HG02610 (cell line): ENCODE data around the gene NUDT9.
"Not testable (repeated sequence)": the region's sequence is repeated elsewhere in the genome, so short reads cannot be mapped to it uniquely, and the experiment has no call there.

Experiments used
- ATAC-seq: cut with Tn5 transposase; IDR thresholded peaks from one replicate; pipeline ENCODE4 v1.9.1; 2021; ENCODE audit warnings: mild to moderate bottlenecking, moderate library complexity; ENCODE audit not compliant: unreplicated experiment

Gene NUDT9, protein sequence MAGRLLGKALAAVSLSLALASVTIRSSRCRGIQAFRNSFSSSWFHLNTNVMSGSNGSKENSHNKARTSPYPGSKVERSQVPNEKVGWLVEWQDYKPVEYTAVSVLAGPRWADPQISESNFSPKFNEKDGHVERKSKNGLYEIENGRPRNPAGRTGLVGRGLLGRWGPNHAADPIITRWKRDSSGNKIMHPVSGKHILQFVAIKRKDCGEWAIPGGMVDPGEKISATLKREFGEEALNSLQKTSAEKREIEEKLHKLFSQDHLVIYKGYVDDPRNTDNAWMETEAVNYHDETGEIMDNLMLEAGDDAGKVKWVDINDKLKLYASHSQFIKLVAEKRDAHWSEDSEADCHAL

DNA sequence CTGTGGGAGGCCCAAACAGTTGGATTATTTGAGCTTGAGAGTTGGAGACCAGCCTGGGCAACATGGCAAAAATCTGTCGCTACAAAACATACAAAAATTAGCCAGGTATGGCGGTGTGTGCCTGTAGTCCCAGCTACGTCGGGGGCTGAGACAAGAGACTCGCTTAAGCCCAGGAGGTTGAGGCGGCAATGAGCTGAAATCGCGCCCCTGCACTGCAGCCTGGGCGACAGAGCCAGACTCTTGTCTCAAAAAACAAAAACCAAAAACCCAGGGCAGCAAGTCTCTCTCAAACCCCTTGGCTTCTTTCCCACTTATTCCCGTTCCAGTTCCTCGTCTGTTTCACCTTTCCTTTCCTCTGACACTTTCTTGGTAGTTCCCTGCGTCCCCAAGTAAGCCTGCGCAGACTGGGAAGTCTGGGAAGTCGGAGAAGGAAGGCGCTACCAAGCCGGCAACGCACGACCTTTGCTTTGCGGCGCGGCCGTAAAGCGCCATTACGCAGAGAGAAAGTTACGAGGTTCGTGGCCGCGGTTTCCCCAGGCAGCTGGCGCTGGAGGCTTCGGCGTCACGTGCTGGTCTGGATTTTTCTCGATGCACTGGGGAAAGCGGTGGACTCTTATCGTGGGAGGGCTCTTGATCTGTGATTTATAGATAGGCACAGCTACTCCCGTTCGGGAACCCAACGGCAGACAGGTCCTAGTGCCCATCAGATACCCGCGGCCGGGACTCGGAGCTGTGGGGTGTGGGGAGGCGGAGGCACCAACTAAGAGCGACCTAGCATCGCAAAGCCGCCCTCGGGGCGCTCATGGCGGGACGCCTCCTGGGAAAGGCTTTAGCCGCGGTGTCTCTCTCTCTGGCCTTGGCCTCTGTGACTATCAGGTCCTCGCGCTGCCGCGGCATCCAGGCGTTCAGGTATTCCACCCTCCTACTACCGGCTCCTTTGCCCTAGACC, at the start of gene NUDT9:
Gene NUDT9 (plus strand): TSS at position 470 of the 949 bp plus-strand sequence. CDS start 333 bp downstream, at position 803.
- peak; percentile 87 for ATAC-seq

DNA sequence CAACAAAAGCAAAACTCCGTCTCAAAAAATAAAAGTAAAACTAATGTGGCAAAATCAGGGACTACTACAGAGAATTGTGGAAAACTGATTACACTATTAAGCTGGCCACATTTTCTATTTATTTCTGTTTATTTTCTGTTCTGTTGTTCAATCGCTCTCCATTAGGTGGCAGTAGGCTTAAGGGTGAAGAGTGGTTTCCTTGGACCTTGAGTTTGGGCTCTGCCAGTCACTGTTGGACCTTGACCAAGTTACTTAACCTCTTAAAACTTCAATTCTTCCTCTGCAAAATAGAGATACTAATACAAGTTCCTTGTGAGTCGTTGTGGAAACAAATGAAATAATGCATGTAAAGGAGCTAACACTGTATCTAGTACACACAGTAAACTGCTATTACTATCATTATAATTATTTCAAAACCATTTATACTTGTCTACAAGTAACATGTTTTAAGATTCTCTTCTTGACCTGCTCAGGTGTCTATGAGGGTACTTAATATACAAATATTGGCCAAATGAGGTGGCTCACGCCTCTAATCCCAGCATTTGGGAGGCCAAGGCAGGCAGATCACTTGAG, 46.6 kb upstream of the NUDT9 start:
- ATAC-seq, result no peak

DNA sequence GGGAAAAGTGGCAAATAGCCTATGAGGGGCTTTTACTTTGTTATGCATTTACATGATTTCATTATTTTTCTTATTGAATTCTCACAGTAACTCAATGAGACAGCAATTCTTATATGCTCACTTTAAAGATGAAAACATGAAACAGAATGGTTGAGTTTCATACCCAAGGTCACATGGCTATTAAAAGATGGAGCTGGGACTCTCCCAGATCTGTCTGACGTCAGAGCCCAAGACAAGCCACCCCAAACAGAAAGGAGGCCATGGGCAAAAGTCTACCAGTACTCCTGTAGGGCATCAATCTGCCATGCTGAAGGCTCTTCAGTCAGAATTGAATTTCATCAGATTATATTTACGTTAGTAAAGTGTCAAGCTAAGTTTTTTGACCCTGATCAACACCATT, 44.6 kb upstream of the NUDT9 start:
- ATAC-seq, result peak; percentile 71

DNA sequence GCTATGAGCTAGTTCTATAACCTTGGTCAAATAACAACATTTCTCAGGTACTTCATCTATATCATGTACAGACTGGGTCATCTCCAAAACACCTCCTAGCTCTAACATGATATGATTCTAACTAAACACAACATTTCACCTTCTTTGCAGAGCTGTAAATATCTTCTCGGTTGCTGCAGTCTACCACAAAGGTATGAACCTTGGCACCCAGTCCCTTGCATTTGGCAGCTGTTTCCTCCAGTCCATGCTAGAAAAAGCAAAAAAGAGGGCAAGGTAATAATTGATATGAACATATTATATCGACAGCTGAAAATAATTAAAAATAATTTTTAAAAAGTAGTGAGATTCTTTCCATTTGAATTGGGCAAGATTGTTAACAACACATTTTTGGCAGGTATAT, 40.3 kb upstream of the NUDT9 start:
- ATAC-seq, result no peak

DNA sequence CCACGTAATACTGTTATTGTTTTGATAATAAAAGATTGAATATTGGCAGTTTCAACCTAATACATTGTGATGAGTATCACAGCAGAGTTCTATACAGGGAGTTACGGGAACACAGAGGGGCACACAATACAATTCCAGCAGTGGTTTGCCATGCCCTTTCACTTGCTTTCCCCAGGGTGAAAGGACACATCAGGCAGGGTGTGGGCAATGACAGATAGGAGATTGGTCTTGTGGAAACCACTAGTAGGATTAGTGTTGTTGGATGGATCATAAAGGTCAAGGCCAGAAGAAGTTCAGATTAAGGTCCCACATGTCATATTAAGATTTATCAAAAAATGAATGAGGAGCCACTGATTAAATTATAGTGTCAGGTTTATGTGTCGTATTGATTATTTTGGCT, 39.4 kb upstream of the NUDT9 start:
- no peak for ATAC-seq

DNA sequence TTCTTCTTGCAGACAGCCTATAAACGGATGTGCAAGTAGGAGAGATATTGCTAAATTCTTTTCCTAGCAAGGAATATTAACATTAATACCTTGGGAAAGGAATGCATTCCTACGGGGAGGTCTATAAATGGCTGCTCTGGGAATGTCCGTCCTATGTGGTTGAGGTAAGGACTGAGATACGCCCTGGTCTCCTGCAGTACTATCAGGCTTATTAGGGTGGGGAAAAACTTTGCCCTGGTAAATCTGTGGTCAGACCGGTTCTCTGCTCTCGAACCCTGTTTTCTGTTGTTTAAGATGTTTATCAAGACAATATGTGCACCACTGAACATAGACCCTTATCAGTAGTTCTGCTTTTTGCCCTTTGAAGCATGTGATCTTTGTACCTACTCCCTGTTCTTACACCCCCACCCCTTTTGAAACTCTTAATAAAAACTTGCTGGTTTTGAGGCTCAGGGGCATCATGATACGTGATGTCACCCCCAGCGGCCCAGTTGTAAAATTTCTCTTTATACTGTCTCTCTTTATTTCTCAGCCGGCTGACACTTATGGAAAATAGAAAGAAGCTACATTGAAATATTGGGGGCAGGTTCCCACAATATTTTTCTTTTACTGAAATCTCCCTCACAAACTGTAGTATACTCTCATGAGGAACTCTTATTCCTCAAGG, 37.8 kb upstream of the NUDT9 start:
- not testable (repeated sequence) for ATAC-seq

DNA sequence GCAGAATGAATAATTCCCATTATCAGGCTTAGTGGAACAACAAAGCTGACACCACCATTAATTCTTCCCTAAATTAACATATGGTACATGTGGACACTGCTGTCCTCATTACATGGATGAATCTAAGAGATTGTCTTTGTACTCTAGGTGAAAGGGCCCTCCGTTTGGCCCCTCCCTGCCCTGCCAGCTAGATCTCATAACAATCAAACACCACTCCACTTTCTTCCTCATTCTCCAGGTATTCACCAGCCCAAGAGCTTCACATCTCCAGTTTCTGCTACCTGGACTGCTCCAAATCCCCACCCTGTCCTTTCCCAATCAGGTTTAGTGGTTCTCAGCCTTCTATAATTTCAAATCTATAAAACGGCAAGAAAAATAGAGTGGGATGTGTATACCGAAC, 35.1 kb upstream of the NUDT9 start:
- ATAC-seq, result no peak

DNA sequence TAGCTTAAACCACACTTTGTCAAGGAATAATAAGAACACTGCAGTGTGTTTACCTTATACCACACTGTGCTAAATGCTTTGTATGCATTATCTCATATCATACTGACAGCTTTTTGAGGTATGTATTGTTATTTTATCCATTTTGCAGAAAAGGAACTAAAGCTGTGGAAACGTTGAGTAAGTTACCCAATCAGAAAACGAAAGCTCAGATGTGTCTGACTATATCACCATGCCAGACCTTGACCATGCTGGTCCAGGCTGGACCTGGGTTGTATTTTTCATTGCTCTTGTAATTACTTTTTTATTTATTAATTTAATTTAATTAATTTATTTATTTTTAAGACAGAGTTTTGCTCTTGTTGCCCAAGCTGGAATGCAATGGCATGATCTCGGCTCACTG, 33.5 kb upstream of the NUDT9 start:
- ATAC-seq, result no peak

DNA sequence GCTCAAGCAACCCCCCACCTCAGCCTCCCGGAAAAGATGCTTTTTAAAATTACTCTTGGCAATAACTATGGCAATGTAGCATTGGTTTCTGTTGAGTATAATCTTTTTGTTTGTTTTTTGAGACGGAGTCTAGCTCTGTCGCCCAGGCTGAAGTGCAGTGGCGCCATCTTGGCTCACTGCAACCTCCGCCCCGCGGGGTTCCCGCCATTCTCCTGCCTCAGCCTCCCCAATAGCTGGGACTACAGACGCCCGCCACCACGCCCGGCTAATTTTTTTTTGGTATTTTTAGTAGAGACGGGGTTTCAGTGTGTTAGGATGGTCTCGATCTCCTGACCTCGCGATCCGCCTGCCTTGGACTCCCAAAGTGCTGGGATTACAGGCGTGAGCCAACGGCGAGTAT, 32.3 kb upstream of the NUDT9 start:
- not testable (repeated sequence) for ATAC-seq

DNA sequence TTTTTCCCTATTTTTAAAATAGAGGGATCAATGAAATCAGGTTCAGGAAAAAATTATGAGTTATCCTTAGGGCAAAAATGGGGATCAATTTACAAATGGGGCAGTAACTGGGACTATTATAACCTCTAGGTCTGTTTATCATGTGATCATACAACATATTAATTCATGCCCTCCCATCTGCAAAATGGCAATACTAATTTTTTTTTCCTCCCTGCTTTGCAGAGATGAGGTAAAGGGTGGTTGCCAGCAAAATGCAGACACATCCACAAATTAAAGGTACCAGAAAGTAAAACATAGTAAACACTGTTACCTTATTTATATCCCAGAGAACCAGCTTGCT, 31.9 kb upstream of the NUDT9 start:
- ATAC-seq, result no peak

DNA sequence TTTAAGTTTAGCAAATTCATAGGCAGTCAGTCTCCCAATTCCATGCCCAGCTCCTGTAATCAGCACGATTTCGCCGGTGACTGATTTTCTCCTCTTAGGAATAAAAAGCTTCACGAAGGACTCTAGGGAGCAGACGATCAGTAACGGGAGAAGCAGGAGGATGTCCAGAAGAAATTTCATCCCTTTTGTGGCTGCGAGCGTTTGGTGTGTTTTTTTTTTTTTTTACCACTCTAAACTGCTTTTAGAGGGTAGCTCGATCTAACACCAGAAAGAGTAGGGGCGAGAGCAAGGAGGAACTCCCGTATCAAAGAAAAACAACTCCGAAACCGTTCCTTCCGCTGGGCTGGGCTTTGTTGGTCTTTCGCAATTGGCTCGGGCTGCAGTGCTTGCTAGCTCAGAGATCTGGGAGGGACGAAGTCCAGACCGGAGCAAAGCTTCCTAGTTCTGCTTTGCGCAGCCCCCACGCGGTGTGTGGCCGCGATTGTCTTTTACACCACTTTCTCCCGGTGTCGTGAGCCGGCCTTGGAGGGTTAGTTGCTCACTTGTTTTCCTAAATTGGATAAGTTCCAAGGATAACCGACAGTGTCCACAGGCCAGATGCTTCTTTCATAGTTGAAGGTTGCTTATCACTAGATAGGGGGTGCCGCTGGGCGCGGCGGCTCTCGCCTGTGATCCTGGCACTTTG, 31.3 kb upstream of the NUDT9 start, which contains the start of gene HSD17B11:
Gene HSD17B11 (minus strand): TSS at position 298 of the 685 bp plus-strand sequence. CDS start 118 bp downstream, at position 180.
- ATAC-seq, result peak; percentile 100

DNA sequence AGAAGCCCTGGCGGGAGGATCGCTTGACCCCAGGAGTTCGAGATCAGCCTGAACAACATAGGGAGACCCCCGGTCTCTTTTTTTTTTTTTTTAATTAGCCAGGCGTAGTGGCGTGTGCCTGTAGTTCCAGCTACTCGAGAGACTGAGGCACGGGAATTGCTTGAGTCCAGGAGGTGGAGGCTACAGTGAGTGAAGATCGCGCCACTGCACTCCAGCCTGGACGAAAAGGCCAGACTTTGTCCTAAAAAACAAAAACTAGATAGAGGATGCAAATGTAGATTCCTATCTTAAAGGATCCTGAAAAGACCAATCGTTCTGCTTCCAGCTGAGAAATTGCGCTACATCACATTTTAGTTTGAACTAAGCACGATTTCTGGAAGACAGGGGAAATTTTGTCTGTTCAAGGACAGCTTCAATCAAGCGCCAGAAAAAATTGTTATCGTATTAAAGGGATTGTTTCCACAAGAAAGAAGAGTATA, 30.8 kb upstream of the NUDT9 start:
- peak; percentile 11 for ATAC-seq

DNA sequence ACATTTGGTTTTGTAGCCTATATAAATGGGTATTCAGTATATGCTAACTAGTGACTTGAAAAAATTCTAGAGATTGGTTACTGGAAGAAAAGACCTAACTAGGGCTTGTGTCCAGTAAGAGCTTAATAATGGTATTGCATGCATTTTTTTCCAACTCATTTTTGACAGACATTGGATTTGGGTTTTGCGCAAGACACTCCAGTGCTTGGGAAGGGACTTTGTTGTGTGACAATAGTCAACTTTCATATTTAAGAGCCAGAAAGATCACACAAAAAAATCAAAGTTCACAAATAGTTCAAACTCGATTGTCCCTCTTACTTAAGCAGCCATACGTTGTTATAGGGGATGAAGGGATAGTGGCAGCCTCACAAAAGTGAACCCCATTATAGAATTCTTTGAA, 30.2 kb upstream of the NUDT9 start:
- no peak for ATAC-seq

DNA sequence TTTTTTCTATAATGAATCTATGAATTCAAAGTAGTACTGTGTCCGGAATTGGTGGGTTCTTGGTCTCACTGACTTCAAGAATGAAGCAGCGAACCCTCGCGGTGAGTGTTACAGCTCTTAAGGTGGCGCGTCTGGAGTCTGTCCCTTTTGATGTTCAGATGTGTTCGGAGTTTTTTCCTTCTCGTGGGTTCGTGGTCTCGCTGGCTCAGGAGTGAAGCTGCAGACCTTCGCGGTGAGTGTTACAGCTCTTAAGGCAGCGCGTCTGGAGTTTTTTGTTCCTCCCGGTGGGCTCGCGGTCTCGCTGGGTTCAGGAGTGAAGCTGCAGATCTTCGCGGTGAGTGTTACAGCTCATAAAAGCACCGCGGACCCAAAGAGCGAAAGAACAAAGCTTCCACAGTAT, 27.3 kb upstream of the NUDT9 start:
- ATAC-seq, result not testable (repeated sequence)

DNA sequence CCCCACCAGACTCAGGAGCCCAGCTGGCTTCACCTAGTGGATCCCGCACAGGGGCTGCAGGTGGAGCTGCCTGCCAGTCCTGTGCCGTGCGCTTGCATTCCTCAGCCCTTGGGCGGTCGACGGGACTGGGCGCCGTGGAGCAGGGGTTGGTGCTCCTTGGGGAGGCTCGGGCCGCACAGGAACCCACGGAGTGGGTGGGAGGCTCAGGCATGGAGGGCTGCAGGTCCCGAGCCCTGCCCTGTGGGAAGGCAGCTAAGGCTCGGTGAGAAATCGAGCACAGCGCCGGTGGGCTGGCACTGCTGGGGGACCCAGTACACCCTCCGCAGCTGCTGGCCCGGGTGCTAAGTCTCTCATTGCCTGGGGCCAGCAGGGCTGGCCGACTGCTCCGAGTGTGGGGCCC, 26.5 kb upstream of the NUDT9 start:
- not testable (repeated sequence) for ATAC-seq

DNA sequence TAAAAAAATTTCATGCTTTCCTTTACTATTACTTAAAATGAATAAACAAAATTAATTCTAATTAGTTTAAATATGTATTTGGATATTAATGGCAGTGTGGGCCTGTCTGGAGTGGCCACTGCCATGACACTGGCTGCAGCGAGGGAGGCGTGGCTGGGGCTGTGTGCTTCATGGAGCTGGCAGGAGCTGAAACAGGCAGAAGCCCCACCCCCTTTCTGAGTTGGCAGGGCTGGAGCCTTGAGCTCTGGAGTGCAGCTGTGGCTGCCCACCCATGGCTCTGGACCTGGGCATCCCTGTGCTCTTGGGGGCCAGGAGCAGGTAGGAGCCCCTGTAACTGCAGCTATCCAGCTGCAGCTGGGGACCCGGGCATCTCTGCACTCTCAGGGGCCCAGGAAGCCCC, 23.2 kb upstream of the NUDT9 start:
- no peak for ATAC-seq

DNA sequence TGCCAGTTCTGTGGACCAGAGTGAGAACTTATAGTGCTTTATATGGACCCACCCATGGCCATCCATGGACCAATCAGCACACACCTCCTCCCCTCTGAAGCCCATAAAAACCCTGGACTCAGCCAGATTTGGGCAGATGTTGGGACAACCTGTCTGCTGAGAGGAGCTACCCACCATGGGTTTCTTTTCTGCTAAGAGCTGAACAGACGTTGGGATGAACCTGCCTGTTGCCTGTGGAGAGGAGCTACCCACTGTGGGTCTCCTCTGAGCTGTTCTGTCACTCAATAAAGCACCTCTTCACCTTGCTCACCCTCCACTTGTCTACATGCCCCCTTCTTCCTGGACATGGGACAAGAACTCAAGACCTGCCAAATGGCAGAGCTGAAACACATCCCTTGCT, 22.4 kb upstream of the NUDT9 start:
- ATAC-seq, result no peak

DNA sequence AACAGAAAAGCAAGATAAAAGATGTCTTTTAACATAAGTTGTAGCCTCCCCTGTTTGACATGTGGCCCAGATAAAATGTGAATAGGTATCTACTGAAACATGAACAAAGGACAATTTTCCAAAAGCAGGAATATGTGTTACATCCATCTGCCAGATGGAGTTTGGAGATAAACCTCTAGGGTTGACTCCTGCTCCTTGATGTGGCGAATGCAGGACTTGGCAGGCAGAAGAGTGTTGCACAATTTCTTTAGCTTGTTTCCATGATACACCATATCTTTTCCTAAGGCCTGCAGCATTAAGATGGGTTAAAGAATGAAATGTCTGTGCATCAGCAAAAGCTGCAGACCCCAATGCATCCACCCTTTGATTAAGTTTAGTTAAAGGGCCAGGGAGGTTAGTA, 18.6 kb upstream of the NUDT9 start:
- not testable (repeated sequence) for ATAC-seq

DNA sequence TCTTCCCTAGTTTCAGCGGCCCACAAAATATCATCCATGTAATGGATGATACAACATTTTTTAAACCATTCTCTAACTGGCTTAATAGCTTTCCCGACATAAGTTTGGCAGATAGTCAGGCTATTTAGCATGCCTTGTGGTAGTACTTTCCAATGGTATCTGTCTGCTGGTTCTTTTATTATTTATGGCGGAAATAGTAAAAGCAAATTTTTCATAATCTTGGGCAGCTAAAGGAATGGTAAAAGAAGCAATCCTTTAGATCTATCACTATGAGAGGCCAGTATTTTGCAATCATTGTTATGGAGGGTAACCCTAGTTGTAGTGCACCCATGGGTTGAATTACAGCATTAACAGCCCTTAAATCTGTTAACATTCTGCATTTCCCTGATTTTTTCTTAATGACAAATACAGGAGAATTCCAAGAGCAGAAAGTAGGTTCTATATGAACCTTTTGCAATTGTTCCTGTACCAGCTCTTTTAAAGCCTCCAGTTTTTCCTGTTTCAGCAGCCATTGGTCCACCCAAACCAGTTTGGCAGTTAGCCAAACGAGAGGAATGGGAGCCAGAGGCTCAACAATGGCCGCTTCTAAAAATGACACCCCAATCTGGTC, 17.1 kb upstream of the NUDT9 start:
- ATAC-seq, result no peak

DNA sequence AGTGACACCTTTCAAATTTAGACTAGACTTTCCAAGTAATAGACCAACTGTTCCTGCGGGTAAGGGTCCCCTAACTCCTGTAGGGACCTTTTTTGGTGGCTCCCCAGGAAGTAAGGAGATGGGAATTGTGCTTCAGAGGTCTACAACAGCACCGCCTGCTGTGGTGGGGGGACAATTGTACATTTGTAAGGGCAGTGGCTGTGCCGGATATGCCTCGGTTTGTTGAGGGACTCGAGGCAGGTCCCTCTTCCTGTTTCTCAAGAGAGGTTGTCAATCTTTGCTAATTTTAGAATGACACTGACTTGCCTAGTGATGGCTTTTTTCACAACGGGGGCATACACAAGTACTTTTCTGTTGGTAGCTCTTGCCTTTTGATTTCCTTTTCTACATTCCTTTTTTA, 15.9 kb upstream of the NUDT9 start:
- ATAC-seq, result peak; percentile 80
